H9 (cell line): ENCODE data around the gene CERS6. TPM values are rescaled to one million over a fixed set of nuclear protein-coding genes. Genes with fewer than 3 reads are reported as not detected.

Experiments
- DNase-seq: peaks from one replicate; pipeline ENCODE4 v3.0.0-alpha.2; 2017
- H2AFZ ChIP-seq: one replicate; pipeline ENCODE4 v1.6.1; 2013; ENCODE audit warnings: mild to moderate bottlenecking, low read length, control low read depth, moderate library complexity
- H2AK5ac ChIP-seq: 2 replicates; pipeline ENCODE4 v1.6.1; 2013; ENCODE audit warnings: low read length, control low read depth, mixed read lengths; ENCODE audit not compliant: insufficient read length
- H2BK120ac ChIP-seq: one replicate; pipeline ENCODE4 v1.6.1; 2013; ENCODE audit warnings: low read depth, mild to moderate bottlenecking, low read length, control low read depth, inconsistent platforms; ENCODE audit not compliant: poor library complexity, severe bottlenecking
- H2BK12ac ChIP-seq: 2 replicates; pipeline ENCODE4 v1.6.1; 2013; ENCODE audit warnings: low read length, control low read depth, mixed read lengths, low read depth; ENCODE audit not compliant: insufficient read length
- H2BK15ac ChIP-seq: 2 replicates; pipeline ENCODE4 v1.6.1; 2013; ENCODE audit warnings: low read depth, low read length, control low read depth
- H2BK20ac ChIP-seq: one replicate; pipeline ENCODE4 v1.6.1; 2013; ENCODE audit warnings: low read depth, mild to moderate bottlenecking, low read length, control low read depth, inconsistent platforms; ENCODE audit not compliant: poor library complexity, severe bottlenecking
- H2BK5ac ChIP-seq: 2 replicates; pipeline ENCODE4 v1.6.1; 2013; ENCODE audit warnings: low read length, control low read depth, mixed read lengths; ENCODE audit not compliant: insufficient read length
- H3K14ac ChIP-seq: 2 replicates; pipeline ENCODE4 v1.6.1; 2013; ENCODE audit warnings: low read length, control low read depth; ENCODE audit not compliant: insufficient read depth
- H3K18ac ChIP-seq: 2 replicates; pipeline ENCODE4 v1.6.1; 2013; ENCODE audit warnings: low read depth, mild to moderate bottlenecking, mixed read lengths, low read length, control low read depth; ENCODE audit not compliant: insufficient read length
- H3K23ac ChIP-seq: 2 replicates; pipeline ENCODE4 v1.6.1; 2013; ENCODE audit warnings: low read length, control low read depth, mixed read lengths, low read depth; ENCODE audit not compliant: insufficient read length
- H3K23me2 ChIP-seq: 2 replicates; pipeline ENCODE4 v1.6.1; 2013; ENCODE audit warnings: low read depth, mild to moderate bottlenecking, mixed read lengths, low read length, control low read depth; ENCODE audit not compliant: insufficient read length, poor library complexity, severe bottlenecking
- H3K27ac ChIP-seq: 2 replicates; pipeline ENCODE4 v1.5.1; 2013; ENCODE audit warnings: low read length, control low read depth, mixed read lengths, low read depth; ENCODE audit not compliant: insufficient read length
- H3K27me3 ChIP-seq: 2 replicates; pipeline ENCODE4 v1.6.1; 2013; ENCODE audit warnings: low read length, control low read depth, inconsistent platforms; ENCODE audit not compliant: insufficient read depth
- H3K4ac ChIP-seq: 2 replicates; pipeline ENCODE4 v1.6.1; 2013; ENCODE audit warnings: low read depth, mild to moderate bottlenecking, control low read depth, inconsistent platforms, low read length, moderate library complexity
- H3K4me1 ChIP-seq: 2 replicates; pipeline ENCODE4 v1.6.1; 2013; ENCODE audit warnings: low read length, control low read depth, inconsistent platforms; ENCODE audit not compliant: insufficient read depth
- H3K4me2 ChIP-seq: 2 replicates; pipeline ENCODE4 v1.6.1; 2013; ENCODE audit warnings: low read length, control low read depth, mixed read lengths; ENCODE audit not compliant: insufficient read length, insufficient read depth
- H3K56ac ChIP-seq: 2 replicates; pipeline ENCODE4 v1.6.1; 2013; ENCODE audit warnings: low read depth, mild to moderate bottlenecking, mixed read lengths, low read length, control low read depth; ENCODE audit not compliant: insufficient read length
- H3K79me1 ChIP-seq: 2 replicates; pipeline ENCODE4 v1.6.1; 2013; ENCODE audit warnings: low read depth, mild to moderate bottlenecking, moderate library complexity, low read length, control low read depth, inconsistent platforms; ENCODE audit not compliant: insufficient read depth, poor library complexity, severe bottlenecking
- H3K79me2 ChIP-seq: 2 replicates; pipeline ENCODE4 v1.6.1; 2013; ENCODE audit warnings: low read length, control low read depth, inconsistent platforms; ENCODE audit not compliant: insufficient read depth
- H3K9ac ChIP-seq: 2 replicates; pipeline ENCODE4 v1.6.1; 2013; ENCODE audit warnings: low read length, control low read depth, mixed read lengths; ENCODE audit not compliant: insufficient read length; ENCODE audit errors: extremely low read depth
- H3K9me3 ChIP-seq: one replicate; pipeline ENCODE4 v1.6.1; 2013; ENCODE audit warnings: low read depth, low read length, inconsistent platforms; ENCODE audit not compliant: control insufficient read depth
- H3T11ph ChIP-seq: one replicate; pipeline ENCODE4 v1.6.1; 2013; ENCODE audit warnings: mild to moderate bottlenecking, low read length, control low read depth, inconsistent platforms
- H4K20me1 ChIP-seq: one replicate; pipeline ENCODE4 v1.6.1; 2013; ENCODE audit not compliant: control insufficient read depth, insufficient read length, insufficient read depth
- H4K5ac ChIP-seq: 2 replicates; pipeline ENCODE4 v1.6.1; 2013; ENCODE audit warnings: low read depth, mild to moderate bottlenecking, mixed read lengths, low read length, control low read depth; ENCODE audit not compliant: insufficient read length
- H4K8ac ChIP-seq: replicated peaks from 2 replicates; pipeline ENCODE4 v1.6.1; 2013; ENCODE audit warnings: low read length, control low read depth, mixed read lengths, low read depth; ENCODE audit not compliant: insufficient read length
- H4K91ac ChIP-seq: 2 replicates; pipeline ENCODE4 v1.6.1; 2013; ENCODE audit warnings: low read depth, mild to moderate bottlenecking, moderate library complexity, mixed read lengths, low read length, control low read depth; ENCODE audit not compliant: insufficient read length
- H3K27ac Mint-ChIP-seq, 3 experiments: 2 replicates in 2 of 3; 3 replicates in 1 of 3; pipeline ENCODE4 v1.8.0; 2020 to 2021; ENCODE audit warnings: mixed read lengths in 3 of 3, mild to moderate bottlenecking in 1 of 3, moderate library complexity in 1 of 3
- H3K27me3 Mint-ChIP-seq: 2 replicates; pipeline ENCODE4 v1.8.0; 2021; ENCODE audit warnings: low read depth, mild to moderate bottlenecking, moderate library complexity, mixed read lengths
- H3K36me3 Mint-ChIP-seq, 3 experiments: 2 replicates in 2 of 3; 3 replicates in 1 of 3; pipeline ENCODE4 v1.8.0; 2020 to 2021; ENCODE audit warnings: low read depth in 3 of 3, mixed read lengths in 3 of 3; ENCODE audit not compliant: insufficient read depth in 1 of 3
- H3K4me1 Mint-ChIP-seq, 2 experiments: 2 replicates each; pipeline ENCODE4 v1.8.0; 2020; ENCODE audit warnings: mixed read lengths in 2 of 2
- H3K4me3 Mint-ChIP-seq, 2 experiments: 2 replicates in 1 of 2; 3 replicates in 1 of 2; pipeline ENCODE4 v1.8.0; 2020 to 2021; ENCODE audit warnings: mild to moderate bottlenecking in 2 of 2, mixed read lengths in 2 of 2, moderate library complexity in 1 of 2
- H3K9me3 Mint-ChIP-seq, 2 experiments: 2 replicates in 1 of 2; 3 replicates in 1 of 2; pipeline ENCODE4 v1.8.0; 2020; ENCODE audit warnings: mild to moderate bottlenecking in 2 of 2, mixed read lengths in 2 of 2, moderate library complexity in 1 of 2
- WGBS: extraction: QIAGEN DNeasy Blood & Tissue Kit; methylation state at CpG from one replicate; pipeline ENCODE4 v1.1.7; 2013; ENCODE audit warnings: missing lambda C conversion rate, low lambda C conversion rate, mixed read lengths; ENCODE audit not compliant: insufficient read length; ENCODE audit errors: extremely low coverage; 5-methylcytosine and 5-hydroxymethylcytosine counted together
- total RNA-seq: library from RNA; stranded (reverse); gene quantifications from 2 replicates; pipeline ENCODE4 v1.2.1, GENCODE V29; 2021
- TF ChIP-seq, protein P1 (sequence below): fragments of 200-600 bp; sonication (generic); conservative IDR thresholded peaks from 3 replicates; pipeline ENCODE4 v1.8.0; 2021; ENCODE audit warnings: antibody characterized with exemption, mild to moderate bottlenecking

The CERS6 gene
- total RNA-seq, 1 experiment from 2014 or later = 17.7 TPM

DNA sequence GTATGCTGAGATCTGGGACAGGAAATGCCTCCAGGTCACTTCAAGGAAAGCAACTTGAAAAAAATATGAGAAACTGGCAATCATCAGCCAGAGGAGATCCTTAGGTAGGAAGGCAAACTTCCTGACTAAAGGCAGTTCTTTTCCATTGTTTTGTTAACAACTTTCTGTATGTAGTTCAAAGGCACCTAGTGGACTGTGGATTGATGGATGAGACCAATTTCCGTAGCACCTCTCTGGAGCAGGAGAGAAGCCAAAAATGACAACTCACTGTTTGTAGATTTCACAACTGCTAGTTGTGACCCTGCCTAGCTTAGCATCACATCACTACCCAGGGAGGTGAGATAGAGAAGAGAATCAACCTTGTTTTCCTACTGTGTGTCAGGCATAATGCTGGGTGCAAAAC lies 324.6 kb downstream of the CERS6 start:
- Mint-ChIP-seq H3K9me3 (peaks cover 5 to 11% of the 10 kb centered on the region in 2 experiments; a peak in 3 of 5 replicates), H3K4me3 (no peak overlapping the region; a peak in 1 of 5 replicates), H3K27me3 (peaks cover 2% of the 10 kb centered on the region; the same call in 1 of the 2 replicates), H3K27ac (no peak overlapping the region), H3K36me3 (peaks cover 5 to 14% (median 10%) of the 10 kb centered on the region in 3 experiments; a peak in 6 of 7 replicates), H3K4me1 (peaks cover 35 to 47% of the 10 kb centered on the region in 2 experiments)
- H3K9ac ChIP-seq = no peak overlapping the region
- H2AFZ ChIP-seq = no peak overlapping the region
- H4K91ac ChIP-seq = no peak overlapping the region
- no peak for DNase-seq
- no peak overlapping the region for H2BK5ac ChIP-seq
- no peak overlapping the region for H2BK120ac ChIP-seq
- no peak overlapping the region for H4K8ac ChIP-seq
- no peak overlapping the region for H3K23ac ChIP-seq
- H3K9me3 ChIP-seq = no peaks in the 10 kb centered on the region
- H2AK5ac ChIP-seq = no peak overlapping the region
- TF ChIP-seq, protein P1, sequence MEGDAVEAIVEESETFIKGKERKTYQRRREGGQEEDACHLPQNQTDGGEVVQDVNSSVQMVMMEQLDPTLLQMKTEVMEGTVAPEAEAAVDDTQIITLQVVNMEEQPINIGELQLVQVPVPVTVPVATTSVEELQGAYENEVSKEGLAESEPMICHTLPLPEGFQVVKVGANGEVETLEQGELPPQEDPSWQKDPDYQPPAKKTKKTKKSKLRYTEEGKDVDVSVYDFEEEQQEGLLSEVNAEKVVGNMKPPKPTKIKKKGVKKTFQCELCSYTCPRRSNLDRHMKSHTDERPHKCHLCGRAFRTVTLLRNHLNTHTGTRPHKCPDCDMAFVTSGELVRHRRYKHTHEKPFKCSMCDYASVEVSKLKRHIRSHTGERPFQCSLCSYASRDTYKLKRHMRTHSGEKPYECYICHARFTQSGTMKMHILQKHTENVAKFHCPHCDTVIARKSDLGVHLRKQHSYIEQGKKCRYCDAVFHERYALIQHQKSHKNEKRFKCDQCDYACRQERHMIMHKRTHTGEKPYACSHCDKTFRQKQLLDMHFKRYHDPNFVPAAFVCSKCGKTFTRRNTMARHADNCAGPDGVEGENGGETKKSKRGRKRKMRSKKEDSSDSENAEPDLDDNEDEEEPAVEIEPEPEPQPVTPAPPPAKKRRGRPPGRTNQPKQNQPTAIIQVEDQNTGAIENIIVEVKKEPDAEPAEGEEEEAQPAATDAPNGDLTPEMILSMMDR = no peak
- H3K4ac ChIP-seq = no peak overlapping the region
- no peaks in the 10 kb centered on the region for H3K27me3 ChIP-seq
- H3K23me2 ChIP-seq = no peaks in the 10 kb centered on the region
- no peaks in the 10 kb centered on the region for H4K20me1 ChIP-seq
- no peak overlapping the region for H2BK20ac ChIP-seq
- H3T11ph ChIP-seq = no peak overlapping the region
- no peak overlapping the region for H2BK12ac ChIP-seq
- H3K4me2 ChIP-seq = no peak overlapping the region
- no peak overlapping the region for H3K56ac ChIP-seq
- no peak overlapping the region for H3K27ac ChIP-seq
- H3K4me1 ChIP-seq = peaks cover 12% of the 10 kb centered on the region; the same call in 1 of the 2 replicates
- no peak overlapping the region for H2BK15ac ChIP-seq
- H3K18ac ChIP-seq = no peak overlapping the region
- H3K14ac ChIP-seq = no peak overlapping the region
- no peak overlapping the region for H4K5ac ChIP-seq
- H3K79me2 ChIP-seq = no peaks in the 10 kb centered on the region
- no CpG with 5 or more reads among the region's 1 CpG for WGBS
- H3K79me1 ChIP-seq = no peaks in the 10 kb centered on the region
